Measurements from ENCODE around the gene AKAP7.

GRCh38 chr6:131208787-131209186 is 73.5 kb downstream of the AKAP7 start:
- no peak for TF ChIP-seq CTCF (IDR thresholded peaks at IDR 0.05)
- no peak for TF ChIP-seq EZH2 (IDR thresholded peaks at IDR 0.05; ENCODE audit: borderline replicate concordance, insufficient read depth, low read depth, low read length, poor library complexity, severe bottlenecking)

Measured in B cell (primary cell).